ENCODE data around the gene S100A10. TPM values are rescaled to one million over a fixed set of nuclear protein-coding genes. Genes with fewer than 3 reads are reported as not detected.

The S100A10 gene
- total and polyA plus RNA-seq, 2 experiments from 2014 or later = 35.9 to 634 TPM

- Histone ChIP-seq H3K4me1 (ENCODE audit: insufficient read depth) (peaks cover 7% of the 10 kb centered on the region; the same call in 1 of the 2 replicates), H3K9me2 (ENCODE audit: insufficient read depth) (no peaks in the 10 kb centered on the region), H4K20me1 (replicated peaks; ENCODE audit: insufficient read depth) (no peaks in the 10 kb centered on the region), H3K27me3 (ENCODE audit: insufficient read depth) (no peaks in the 10 kb centered on the region), H3K4me3 (no peak overlapping the region), H3K79me2 (replicated peaks; ENCODE audit: insufficient read depth) (no peaks in the 10 kb centered on the region), H3K27ac (ENCODE audit: low read depth) (no peak overlapping the region), H3K36me3 (ENCODE audit: insufficient read depth) (no peaks in the 10 kb centered on the region), H3K4me2 (no peak overlapping the region), H3F3A (replicated peaks; ENCODE audit: low read depth) (no peaks in the 10 kb centered on the region), H2AFZ (no peak overlapping the region)
- Mint-ChIP-seq H3K4me1 (peaks cover 20% of the 10 kb centered on the region), H3K9me3 (no peaks in the 10 kb centered on the region), H3K27ac (no peak overlapping the region), H3K36me3 (ENCODE audit: low read depth) (no peaks in the 10 kb centered on the region), H3K4me3 (no peak overlapping the region), H3K27me3 (ENCODE audit: insufficient read depth, low read depth, poor library complexity) (no peaks in the 10 kb centered on the region)
- DNase-seq (ENCODE audit: low spot score) (no peak), ATAC-seq (no peak)
- TF ChIP-seq STAT1 (IDR thresholded peaks at IDR 0.05; ENCODE audit: unreplicated experiment) = no peak
- TF ChIP-seq CTCF (conservative IDR thresholded peaks at IDR 0.05; ENCODE audit: low read depth in 2 of 2) = no peak
- no peak for TF ChIP-seq POLR2AphosphoS5 (IDR thresholded peaks at IDR 0.05; ENCODE audit: low read depth)
- TF ChIP-seq REST (IDR thresholded peaks at IDR 0.05; ENCODE audit: unreplicated experiment) = no peak
- no peak for TF ChIP-seq NANOG (IDR thresholded peaks at IDR 0.05; ENCODE audit: borderline replicate concordance)
- no peak for TF ChIP-seq ETS1 (IDR thresholded peaks at IDR 0.05)
- no peak for TF ChIP-seq CREB1 (CRISPR knock-in tag; IDR thresholded peaks at IDR 0.05; ENCODE audit: low read depth)
- TF ChIP-seq EZH2phosphoT487 (IDR thresholded peaks at IDR 0.05; ENCODE audit: unreplicated experiment) = no peak
- TF ChIP-seq JUNB (IDR thresholded peaks at IDR 0.05; ENCODE audit: unreplicated experiment) = no peak
- TF ChIP-seq ZNF462 (CRISPR knock-in tag; IDR thresholded peaks at IDR 0.05) = no peak
- TF ChIP-seq EZH2 (IDR thresholded peaks at IDR 0.05; ENCODE audit: low read depth, unreplicated experiment) = no peak
- TF ChIP-seq ZNF331 (CRISPR knock-in tag; IDR thresholded peaks at IDR 0.05; ENCODE audit: low read depth) = no peak
- no peak for TF ChIP-seq ZNF114 (CRISPR knock-in tag; IDR thresholded peaks at IDR 0.05)
These were observed 18.2 kb downstream of the S100A10 start for GRCh38 chr1:151975311-151976014.
